Measurements from ENCODE around the gene ANAPC5.
"Not testable (repeated sequence)": the region's sequence is repeated elsewhere in the genome, so short reads cannot be mapped to it uniquely, and the experiment has no call there.

The ANAPC5 gene

DNA sequence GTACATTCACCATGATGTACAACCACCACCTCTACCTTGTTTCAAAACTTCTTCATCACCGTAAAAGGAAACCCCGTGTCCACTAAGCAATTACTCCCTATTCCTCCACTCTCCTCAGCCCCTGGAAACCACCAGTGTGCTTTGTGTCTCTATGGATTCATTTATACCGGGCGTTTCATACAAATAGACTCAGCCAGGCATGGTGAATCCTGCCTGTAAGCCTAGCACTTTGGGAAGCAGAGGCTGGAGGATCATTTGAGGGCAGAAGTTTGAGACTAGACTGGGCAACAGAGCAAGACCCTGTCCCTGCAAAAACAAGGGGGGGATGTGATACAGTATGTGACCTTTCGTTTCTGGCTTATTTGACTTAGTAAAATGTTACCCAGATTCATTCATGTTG lies 26.5 kb upstream of the ANAPC5 start:
- H3K4me3 Mint-ChIP-seq = no peak overlapping the region
- H3K9me3 Mint-ChIP-seq = no peaks in the 10 kb centered on the region
- no peak overlapping the region for H3K27ac Mint-ChIP-seq
- peaks cover 4% of the 10 kb centered on the region for H3K27me3 Mint-ChIP-seq (ENCODE audit: low read depth)
- no peaks in the 10 kb centered on the region for H3K4me1 Mint-ChIP-seq (ENCODE audit: low read depth)
- no peaks in the 10 kb centered on the region for H3K36me3 Mint-ChIP-seq (ENCODE audit: low read depth)

DNA sequence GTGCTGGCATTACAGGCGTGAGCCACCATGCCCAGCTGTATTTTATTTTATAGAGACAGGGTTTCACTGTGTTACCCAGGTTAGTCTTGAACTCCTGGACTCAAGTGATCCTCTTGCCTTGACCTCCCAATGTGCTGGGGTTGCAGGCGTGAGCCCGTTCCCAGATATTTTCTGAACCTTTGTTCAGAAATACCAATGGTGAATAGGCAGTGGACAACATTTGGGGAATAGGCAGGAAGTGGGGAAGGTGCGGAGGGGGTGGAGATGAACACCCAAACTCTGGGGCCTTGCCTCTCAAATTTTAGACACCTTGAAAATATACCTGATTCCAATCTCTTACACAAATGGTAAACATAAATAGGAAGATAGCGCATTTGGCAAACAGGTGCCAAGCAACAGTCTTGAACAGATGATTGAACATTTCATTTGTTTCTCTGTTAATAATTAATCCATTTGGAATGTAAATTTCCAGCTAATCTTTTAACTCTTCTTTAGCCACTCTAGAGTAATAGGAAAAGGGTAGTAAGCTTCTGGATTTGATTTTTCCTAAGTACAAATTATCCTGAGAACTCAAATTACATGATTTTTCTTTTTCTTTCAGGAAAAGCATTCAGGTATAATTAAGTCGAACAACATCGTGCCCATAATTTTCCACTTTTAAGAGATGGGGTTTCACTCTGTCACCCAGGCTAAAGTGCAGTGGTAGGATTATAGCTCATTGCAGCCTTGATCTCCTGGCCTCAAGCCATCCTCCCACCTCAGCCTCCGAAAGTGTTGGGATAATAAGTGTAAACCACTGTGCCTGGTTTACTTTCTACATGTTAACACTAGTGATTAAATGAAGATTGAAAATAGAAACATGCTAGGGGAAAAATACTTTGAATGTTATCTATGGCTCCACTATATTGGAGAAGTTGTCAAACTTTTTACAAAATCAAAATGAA lies 24.8 kb upstream of the ANAPC5 start:
- Mint-ChIP-seq H3K36me3 (ENCODE audit: low read depth) (no peaks in the 10 kb centered on the region), H3K27ac (no peak overlapping the region), H3K9me3 (no peaks in the 10 kb centered on the region), H3K4me3 (no peak overlapping the region), H3K27me3 (ENCODE audit: low read depth) (peaks cover 8% of the 10 kb centered on the region), H3K4me1 (ENCODE audit: low read depth) (no peaks in the 10 kb centered on the region)

DNA sequence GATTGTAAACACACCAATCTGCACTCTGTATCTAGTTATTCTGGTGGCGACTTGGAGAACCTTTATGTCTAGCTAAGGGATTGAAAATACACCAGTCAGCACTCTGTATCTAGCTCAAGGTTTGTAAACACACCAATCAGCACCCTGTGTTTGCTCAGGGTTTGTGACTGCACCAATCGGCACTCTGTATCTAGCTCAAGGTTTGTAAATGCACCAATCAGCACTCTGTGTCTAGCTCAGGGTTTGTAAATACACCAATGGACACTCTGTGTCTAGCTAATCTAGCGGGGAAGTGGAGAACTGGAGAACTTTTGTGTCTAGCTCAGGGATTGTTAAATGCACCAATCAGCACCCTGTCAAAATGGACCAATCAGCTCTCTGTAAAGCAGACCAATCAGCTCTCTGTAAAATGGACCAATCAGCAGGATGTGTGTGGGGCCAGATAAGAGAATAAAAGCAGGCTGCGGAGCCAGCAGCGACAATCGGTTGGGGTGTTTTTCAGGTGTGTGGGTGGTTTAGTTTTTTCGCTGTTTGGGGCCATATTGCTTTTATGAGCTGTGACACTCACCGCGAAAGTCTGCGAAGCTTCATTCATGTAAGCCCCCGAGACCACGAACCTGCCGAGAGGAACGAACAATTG lies 22.9 kb upstream of the ANAPC5 start:
- not testable (repeated sequence) for H3K4me3 Mint-ChIP-seq; H3K9me3 Mint-ChIP-seq; H3K4me1 Mint-ChIP-seq (ENCODE audit: low read depth); H3K36me3 Mint-ChIP-seq (ENCODE audit: low read depth); H3K27ac Mint-ChIP-seq
- peaks cover 11% of the 10 kb centered on the region for H3K27me3 Mint-ChIP-seq (ENCODE audit: low read depth)

DNA sequence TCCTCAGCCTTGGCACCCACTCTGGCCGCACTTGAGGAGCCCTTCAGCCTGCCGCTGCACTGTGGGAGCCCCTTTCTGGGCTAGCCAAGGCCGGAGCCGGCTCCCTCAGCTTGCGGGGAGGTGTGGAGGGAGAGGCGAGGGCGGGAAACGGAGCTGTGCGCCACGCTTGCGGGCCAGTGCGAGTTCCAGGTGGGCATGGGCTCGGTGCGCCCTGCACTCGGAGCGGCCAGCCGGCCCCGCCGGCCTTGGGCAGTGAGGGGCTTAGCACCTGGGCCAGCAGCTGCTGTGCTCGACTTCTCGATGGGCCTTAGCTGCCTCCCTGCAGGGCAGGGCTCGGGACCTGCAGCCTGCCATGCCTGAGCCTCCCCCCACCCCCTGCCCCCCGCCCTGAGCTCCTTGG lies 22.1 kb upstream of the ANAPC5 start:
- H3K27me3 Mint-ChIP-seq (ENCODE audit: low read depth); H3K27ac Mint-ChIP-seq; H3K9me3 Mint-ChIP-seq; H3K4me1 Mint-ChIP-seq (ENCODE audit: low read depth); H3K4me3 Mint-ChIP-seq; H3K36me3 Mint-ChIP-seq (ENCODE audit: low read depth): not testable (repeated sequence)

DNA sequence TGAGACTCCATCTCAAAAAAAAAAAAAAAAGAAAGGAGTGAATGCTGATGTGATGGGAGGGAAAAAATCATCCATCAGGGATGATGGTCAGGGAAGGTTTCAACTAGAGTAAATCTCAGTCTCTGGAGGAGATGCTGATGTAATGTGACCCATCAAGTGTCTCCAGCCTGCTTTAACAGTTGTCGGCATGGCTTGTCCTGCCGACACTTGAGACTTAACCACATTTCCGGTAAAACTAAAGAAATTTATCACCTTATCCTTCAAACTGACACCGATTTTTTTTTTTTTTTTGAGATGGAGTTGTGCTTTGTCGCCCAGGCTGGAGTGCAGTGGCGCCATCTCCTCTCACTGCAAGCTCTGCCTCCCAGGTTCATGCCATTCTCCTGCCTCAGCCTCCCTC lies 21.5 kb upstream of the ANAPC5 start:
- Mint-ChIP-seq H3K36me3 (ENCODE audit: low read depth) (no peaks in the 10 kb centered on the region), H3K27ac (no peak overlapping the region), H3K4me3 (no peak overlapping the region), H3K4me1 (ENCODE audit: low read depth) (no peaks in the 10 kb centered on the region), H3K27me3 (ENCODE audit: low read depth) (peaks cover 8% of the 10 kb centered on the region), H3K9me3 (no peaks in the 10 kb centered on the region)

DNA sequence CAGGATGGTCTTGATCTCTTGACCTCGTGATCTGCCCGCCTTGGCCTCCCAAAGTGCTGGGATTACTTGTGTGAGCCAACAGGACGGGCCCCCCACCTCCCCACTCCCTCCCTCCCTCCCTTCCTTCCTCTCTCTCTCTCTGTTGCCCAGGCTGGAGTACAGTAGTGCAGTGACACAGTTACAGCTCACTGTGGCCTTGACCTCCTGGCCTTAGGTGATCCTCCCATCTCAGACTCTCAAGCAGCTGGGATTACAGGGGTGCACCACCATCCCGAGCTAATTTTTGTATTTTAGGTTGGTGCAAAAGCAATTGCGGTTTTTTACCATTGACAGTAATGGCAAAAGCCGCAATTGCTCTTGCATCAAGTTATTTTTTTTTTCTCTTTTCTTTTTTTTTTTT lies 19.2 kb upstream of the ANAPC5 start:
- H3K4me3 Mint-ChIP-seq = no peak overlapping the region
- H3K27me3 Mint-ChIP-seq (ENCODE audit: low read depth) = peaks cover 8% of the 10 kb centered on the region
- H3K27ac Mint-ChIP-seq = no peak overlapping the region
- no peaks in the 10 kb centered on the region for H3K4me1 Mint-ChIP-seq (ENCODE audit: low read depth)
- no peaks in the 10 kb centered on the region for H3K9me3 Mint-ChIP-seq
- H3K36me3 Mint-ChIP-seq (ENCODE audit: low read depth) = no peaks in the 10 kb centered on the region

DNA sequence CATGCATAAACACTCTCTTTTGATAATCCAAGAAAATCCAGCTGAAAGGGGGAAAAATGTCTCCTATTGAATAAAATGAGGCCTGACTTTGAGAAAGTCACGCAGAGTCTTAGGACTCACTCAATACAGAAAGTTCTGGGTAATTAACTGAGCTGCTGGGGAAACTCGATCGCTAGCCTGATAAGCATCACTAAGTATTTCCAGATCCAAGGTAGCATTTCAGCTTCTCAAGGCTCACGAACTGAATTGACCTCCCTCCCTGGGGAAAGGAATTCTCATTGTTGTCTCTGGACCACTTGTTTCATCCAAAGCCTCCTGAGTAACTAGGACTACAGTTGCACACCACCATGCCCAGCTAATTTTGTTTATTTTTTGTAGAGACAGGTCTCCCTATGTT lies 13.8 kb upstream of the ANAPC5 start:
- H3K4me1 Mint-ChIP-seq (ENCODE audit: low read depth) = peaks cover 7% of the 10 kb centered on the region
- H3K27ac Mint-ChIP-seq = no peak overlapping the region
- H3K4me3 Mint-ChIP-seq = no peak overlapping the region
- peaks cover 2% of the 10 kb centered on the region for H3K36me3 Mint-ChIP-seq (ENCODE audit: low read depth)
- H3K27me3 Mint-ChIP-seq (ENCODE audit: low read depth) = peaks cover 26% of the 10 kb centered on the region
- no peaks in the 10 kb centered on the region for H3K9me3 Mint-ChIP-seq

DNA sequence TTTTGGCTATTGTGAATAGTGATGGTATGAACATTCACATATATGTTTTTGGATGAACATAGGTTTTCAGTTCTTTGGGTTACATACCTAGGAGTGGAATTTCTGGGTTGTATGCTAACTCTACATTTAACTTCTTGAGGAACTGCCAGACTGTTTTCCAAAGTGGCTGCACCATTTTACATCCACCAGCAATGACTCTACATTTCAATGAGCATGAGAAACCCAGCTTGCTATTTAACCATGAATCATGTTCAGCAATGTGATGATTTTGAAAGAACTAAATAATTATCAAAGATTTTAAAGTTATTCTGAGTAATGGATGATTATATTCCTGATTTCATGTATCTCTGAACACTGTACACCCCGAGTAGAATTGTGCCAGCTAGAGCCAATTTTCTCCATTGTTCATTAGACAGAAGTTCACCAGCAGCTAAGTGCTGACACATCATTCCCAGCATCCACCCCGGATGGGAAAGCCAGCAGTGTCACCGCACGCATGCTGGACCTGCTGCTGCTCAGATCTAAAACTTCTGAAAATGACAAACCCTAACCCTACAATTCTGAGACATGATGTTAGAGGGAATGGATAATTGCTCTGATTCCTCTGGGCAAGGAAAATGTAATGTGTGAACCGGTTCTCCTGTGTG lies 13.3 kb upstream of the ANAPC5 start:
- Mint-ChIP-seq H3K36me3 (ENCODE audit: low read depth) (peaks cover 2% of the 10 kb centered on the region), H3K27ac (no peak overlapping the region), H3K4me1 (ENCODE audit: low read depth) (peaks cover 7% of the 10 kb centered on the region), H3K27me3 (ENCODE audit: low read depth) (peaks cover 23% of the 10 kb centered on the region), H3K4me3 (no peak overlapping the region), H3K9me3 (no peaks in the 10 kb centered on the region)

DNA sequence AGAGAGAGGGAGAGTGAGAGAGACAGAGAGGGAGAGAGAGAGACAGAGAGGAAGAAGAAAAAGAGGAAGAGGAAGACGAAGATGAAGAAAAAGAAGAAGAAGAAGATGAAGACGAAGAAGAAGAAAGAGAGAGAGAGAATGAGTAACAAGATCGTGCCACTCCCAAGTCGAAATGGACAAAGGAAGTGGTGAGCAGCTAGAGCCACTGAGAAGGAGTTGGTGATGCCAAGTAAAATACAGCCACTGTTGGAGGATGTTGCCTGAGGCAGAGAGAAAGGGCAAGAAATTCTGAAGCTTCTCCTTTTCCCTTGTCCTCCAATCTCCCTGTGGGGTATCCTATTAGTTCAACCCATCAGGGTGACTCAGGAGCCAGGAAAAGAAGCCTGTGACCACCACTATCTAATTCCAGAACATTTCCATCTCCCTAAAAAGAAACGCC lies 12.5 kb upstream of the ANAPC5 start:
- Mint-ChIP-seq H3K4me1 (ENCODE audit: low read depth) (peaks cover 7% of the 10 kb centered on the region), H3K4me3 (no peak overlapping the region), H3K27me3 (ENCODE audit: low read depth) (peaks cover 23% of the 10 kb centered on the region), H3K36me3 (ENCODE audit: low read depth) (peaks cover 2% of the 10 kb centered on the region), H3K27ac (no peak overlapping the region), H3K9me3 (no peaks in the 10 kb centered on the region)

DNA sequence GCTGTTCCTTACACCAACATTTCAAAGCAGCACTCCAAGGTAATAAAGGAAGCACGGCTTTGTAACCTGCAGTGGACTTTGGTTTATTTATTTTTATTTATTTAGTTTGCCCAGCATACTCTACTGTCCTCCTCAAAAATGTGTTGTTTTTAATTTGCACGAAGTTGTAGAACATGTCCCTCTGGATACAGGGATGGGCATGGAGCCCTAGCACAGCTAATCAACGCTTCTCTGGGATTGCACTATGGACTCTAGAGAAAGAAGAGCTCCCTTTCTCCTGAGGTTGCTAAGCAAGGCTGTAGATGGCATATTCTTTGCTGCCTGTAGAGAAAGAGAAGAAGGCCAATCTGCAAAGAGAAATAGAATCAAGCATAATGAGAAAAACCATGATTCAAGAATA lies 5.9 kb upstream of the ANAPC5 start:
- Mint-ChIP-seq H3K4me3 (no peak overlapping the region), H3K4me1 (ENCODE audit: low read depth) (peaks cover 4% of the 10 kb centered on the region), H3K27me3 (ENCODE audit: low read depth) (no peaks in the 10 kb centered on the region), H3K9me3 (no peaks in the 10 kb centered on the region), H3K27ac (no peak overlapping the region), H3K36me3 (ENCODE audit: low read depth) (no peaks in the 10 kb centered on the region)

DNA sequence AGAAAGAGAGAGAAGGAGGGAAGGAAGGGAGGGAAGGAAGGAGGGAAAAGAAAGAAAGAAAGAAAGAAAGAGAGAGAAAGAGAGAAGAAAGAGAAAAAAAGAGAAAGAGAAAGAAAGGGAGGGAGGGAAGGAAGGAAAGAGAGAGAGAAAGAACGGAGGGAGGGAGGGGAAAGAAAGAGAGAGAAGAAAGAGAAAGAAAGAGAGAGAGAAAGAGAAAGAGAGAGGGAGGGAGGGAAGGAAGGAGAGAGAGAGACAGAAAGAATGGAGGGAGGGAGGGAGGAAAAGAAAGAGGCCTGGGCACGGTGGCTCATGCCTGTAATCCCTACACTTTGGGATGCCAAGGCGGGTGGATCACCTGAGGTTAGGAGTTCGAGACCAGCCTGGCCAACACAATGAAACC lies 5.1 kb upstream of the ANAPC5 start:
- Mint-ChIP-seq H3K27ac (no peak overlapping the region), H3K4me3 (no peak overlapping the region), H3K36me3 (ENCODE audit: low read depth) (no peaks in the 10 kb centered on the region), H3K9me3 (no peaks in the 10 kb centered on the region), H3K27me3 (ENCODE audit: low read depth) (peaks cover 2% of the 10 kb centered on the region), H3K4me1 (ENCODE audit: low read depth) (peaks cover 10% of the 10 kb centered on the region)

DNA sequence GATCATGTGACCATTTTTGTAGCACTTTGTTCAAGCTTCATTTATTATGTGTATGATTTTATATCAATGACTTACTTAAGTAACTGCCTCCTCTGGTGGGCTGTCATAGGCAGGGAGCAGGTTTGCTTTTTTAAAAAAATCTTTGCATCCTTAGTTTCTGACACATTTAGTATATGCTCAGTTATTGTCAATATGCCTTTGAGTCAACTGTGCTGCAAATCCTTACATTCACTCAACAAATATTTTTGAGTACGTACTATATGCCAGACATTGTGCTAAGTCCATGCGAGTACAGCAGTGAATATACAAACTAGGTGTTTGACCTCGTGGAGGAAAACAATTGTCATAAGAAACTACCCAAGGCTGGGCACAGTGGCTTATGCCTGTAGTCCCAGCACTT lies 4.4 kb upstream of the ANAPC5 start:
- Mint-ChIP-seq H3K9me3 (no peaks in the 10 kb centered on the region), H3K27ac (no peak overlapping the region), H3K36me3 (ENCODE audit: low read depth) (peaks cover 2% of the 10 kb centered on the region), H3K27me3 (ENCODE audit: low read depth) (peaks cover 3% of the 10 kb centered on the region), H3K4me1 (ENCODE audit: low read depth) (peaks cover 11% of the 10 kb centered on the region), H3K4me3 (no peak overlapping the region)

DNA sequence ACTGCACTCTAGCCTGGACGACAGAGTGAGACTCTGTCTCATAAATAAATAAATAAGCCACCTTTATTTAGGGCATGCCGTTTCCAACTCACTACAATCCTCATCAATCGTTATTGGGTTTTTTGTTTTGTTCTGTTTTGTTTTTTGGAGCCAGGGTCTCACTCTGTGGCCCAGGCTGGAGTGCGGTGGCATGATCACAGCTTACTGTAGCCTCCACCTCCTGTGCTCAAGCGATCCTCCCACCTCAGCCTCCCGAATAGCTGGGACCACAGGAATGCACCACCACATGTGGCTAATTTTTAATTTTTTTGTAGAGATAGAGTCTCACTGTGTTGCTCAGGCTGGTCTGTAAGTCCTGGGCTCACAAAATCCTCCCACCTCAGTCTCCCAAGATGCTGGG lies 3.6 kb upstream of the ANAPC5 start:
- H3K9me3 Mint-ChIP-seq = no peaks in the 10 kb centered on the region
- H3K27me3 Mint-ChIP-seq (ENCODE audit: low read depth) = peaks cover 3% of the 10 kb centered on the region
- H3K36me3 Mint-ChIP-seq (ENCODE audit: low read depth) = peaks cover 2% of the 10 kb centered on the region
- H3K27ac Mint-ChIP-seq = no peak overlapping the region
- H3K4me1 Mint-ChIP-seq (ENCODE audit: low read depth) = peaks cover 12% of the 10 kb centered on the region
- H3K4me3 Mint-ChIP-seq = no peak overlapping the region

DNA sequence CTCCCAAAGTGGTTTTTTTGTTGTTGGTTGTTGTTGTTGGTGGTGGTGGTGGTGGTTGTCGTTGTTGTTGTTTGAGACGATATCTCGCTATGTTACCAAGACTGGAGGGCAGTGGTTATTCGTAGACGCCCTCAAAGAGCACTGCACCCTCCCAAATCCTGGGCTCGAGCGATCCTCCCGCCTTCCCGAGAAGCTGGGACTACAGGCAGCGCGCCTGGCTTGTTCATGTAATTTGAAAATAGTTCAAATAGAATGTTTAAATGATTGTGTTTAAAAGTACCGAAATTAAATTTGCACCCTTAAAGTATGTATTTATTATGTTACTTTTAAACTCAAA lies 439 bp upstream of the ANAPC5 start:
- Mint-ChIP-seq H3K27me3 (ENCODE audit: low read depth) (peaks cover 3% of the 10 kb centered on the region), H3K36me3 (ENCODE audit: low read depth) (peaks cover 8% of the 10 kb centered on the region), H3K4me3 (peak overlapping the region; percentile 99), H3K4me1 (ENCODE audit: low read depth) (peaks cover 24% of the 10 kb centered on the region), H3K9me3 (no peaks in the 10 kb centered on the region), H3K27ac (peak overlapping the region; percentile 100)

DNA sequence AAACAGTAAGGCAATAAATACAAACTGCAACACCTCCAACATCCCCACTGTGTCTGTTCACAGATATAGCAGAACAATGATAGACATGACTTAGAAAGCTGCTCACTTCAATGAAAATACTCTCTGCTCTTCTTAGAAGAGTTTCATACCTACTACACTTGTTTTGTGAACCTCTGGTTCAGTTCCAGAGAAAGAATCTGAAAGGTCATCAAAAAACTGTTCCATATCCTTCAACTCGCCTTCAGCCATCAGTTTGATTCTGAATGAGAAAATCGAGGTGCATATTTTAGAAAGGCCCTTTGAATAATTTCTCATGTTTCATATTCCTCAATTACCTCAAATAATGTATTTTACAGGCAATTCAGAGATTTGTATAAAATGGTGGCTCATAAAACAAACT lies 5.5 kb downstream of the ANAPC5 start:
- H3K4me1 Mint-ChIP-seq (ENCODE audit: low read depth) = peaks cover 25% of the 10 kb centered on the region
- H3K9me3 Mint-ChIP-seq = no peaks in the 10 kb centered on the region
- H3K4me3 Mint-ChIP-seq = no peak overlapping the region
- H3K27me3 Mint-ChIP-seq (ENCODE audit: low read depth) = no peaks in the 10 kb centered on the region
- H3K27ac Mint-ChIP-seq = no peak overlapping the region
- H3K36me3 Mint-ChIP-seq (ENCODE audit: low read depth) = peaks cover 36% of the 10 kb centered on the region
